Ammon's horn (tissue), 1 donor: ENCODE results near the gene CUBN.

Experiments
- DNase-seq: peaks from one replicate; pipeline ENCODE4 v3.0.0-alpha.2; 2016; ENCODE audit warnings: low spot score

The CUBN gene

GRCh38 chr10:16820421-16820820 lies 309.2 kb downstream of the CUBN start:
- no peak for DNase-seq

DNA sequence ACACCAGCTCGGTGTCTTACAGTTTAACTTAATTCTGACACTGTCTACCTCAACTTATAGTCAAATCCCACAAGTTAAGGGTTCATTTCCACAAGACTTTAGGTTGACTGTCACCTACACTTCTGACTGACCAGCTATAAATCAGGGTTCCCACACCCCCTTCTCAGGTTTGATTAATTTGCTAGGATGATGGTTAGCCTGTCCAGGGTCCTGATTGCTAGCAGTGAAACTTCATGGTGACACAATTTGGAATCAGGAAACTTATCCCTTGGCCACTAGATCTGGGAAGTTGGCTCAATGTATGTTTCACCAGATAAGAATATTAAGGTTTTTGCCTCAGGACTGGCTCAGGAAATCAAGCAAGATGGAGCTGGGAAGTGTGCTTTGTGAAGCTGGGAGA lies 309.6 kb downstream of the CUBN start:
- no peak for DNase-seq

- no peak for DNase-seq
These were observed 310.2 kb downstream of the CUBN start for GRCh38 chr10:16819436-16819835.

GRCh38 chr10:16819026-16819425 lies 310.6 kb downstream of the CUBN start:
- no peak for DNase-seq

DNA sequence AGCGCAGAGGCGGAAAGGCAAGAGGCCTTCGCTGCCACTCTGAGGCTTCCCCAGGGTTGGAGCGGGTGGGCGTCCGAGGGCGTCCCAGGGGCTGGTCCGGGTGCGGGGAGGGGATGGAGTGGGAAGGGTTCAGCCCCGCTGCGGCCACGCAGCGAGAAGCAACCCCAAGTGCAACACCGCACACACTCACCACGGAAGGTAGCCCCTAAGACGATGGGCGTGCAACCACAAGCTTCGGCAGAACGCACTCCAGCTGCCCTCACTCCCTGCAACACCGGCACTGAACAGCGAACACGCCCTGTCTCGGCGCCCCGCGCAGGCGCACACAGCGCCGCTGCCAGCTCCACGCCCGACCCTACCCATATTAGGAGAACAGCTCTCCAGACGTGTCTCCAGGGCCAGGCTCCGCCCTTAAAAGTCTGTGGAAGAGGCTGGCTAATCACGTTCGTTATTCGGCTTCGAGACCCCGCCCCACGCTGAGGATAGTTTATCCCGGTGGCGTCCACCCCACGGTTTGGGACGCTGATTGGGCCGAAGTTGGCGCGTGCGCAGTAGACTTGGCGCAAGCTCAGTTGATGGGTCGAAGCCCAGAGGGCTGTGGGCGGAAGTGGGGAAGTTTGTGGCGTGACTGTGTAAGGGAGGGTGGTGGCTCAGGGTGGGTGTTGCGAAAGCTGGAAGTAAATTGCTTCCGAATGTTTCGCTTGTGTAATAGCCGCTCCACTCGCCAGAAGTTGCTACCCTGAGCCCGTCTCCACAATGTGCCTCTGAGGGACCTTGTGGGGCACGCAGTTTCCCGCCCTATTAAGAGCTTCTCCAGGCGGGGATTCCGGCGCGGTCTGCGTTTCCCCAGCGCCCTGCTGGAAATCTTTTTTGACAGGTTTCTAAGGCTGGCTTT lies 312.2 kb downstream of the CUBN start, which contains the start of gene RSU1:
RSU1 (minus strand) TSS at position 300 of the 895 bp plus-strand sequence. CDS start 343 bp downstream, outside the sequence.
- peak; percentile 100 for DNase-seq

DNA sequence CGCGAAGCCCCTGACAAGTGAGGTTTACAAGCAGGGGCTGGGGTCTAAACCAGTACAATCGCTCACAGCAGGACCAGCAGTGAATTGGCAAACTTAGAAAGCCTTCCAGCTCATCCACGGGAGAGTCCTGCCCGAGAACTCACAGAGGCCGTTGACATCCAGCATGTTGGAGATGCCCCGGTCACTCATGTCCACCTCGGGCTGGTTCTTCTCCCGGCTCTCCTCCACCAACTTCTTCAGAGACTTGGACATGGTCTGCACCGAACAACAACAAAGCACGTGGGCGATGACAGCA lies 312.8 kb downstream of the CUBN start:
- DNase-seq: no peak

- no peak for DNase-seq
These were observed 313.4 kb downstream of the CUBN start for GRCh38 chr10:16816171-16816570.

- no peak for DNase-seq
These were observed 315.6 kb downstream of the CUBN start for GRCh38 chr10:16814012-16814411.

- DNase-seq: no peak
These were observed 316.9 kb downstream of the CUBN start for GRCh38 chr10:16812676-16813075.

GRCh38 chr10:16811765-16812164 lies 317.8 kb downstream of the CUBN start:
- DNase-seq: no peak

DNA sequence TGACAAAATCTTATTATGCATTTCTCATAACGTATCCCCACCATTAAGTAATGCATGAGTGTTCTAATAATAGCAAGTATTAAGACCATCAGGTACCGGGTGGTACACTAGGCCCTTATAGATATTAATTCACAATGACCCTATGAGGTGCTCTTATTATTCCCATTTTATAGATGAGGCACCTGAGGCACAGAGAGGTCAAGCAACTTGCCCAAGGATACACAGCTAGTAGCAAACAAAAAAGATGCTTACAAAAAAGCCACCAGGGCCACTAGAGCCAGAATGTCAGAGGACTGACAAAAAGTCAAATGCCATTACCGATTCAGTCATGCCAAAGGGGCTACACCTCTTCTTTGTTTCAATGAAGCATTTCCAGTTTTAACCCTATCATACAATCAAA lies 318.3 kb downstream of the CUBN start:
- DNase-seq: no peak

DNA sequence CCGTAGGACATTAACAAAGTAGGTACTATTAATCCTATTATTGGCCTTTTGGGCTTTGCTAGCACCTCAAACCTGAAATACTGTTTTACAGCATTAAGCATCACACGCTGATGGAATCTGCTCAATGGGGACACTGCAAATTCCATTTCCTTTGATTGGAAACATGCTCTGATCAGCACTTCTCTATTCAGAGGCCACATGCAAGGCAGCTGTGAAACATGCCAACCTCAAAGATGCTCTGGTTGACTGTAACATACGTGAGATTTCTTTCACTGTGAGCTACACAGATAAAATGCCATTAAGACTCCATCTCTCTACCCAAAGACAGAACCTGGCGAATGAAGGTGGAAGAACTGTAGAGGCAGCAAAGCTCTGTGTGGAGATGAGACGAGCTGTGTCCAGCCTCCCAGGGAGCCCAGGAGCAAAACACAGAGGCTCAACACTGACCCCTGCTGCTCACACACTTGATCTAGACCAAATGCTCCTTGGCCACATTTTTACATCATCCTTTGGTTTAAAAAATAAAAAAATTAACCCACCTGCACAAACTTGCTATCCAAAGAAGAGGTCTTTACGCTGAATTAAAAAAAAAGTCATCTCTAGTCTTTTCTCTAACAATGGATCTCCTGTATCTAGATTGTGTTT lies 320.4 kb downstream of the CUBN start:
- peak; percentile 43 for DNase-seq

DNA sequence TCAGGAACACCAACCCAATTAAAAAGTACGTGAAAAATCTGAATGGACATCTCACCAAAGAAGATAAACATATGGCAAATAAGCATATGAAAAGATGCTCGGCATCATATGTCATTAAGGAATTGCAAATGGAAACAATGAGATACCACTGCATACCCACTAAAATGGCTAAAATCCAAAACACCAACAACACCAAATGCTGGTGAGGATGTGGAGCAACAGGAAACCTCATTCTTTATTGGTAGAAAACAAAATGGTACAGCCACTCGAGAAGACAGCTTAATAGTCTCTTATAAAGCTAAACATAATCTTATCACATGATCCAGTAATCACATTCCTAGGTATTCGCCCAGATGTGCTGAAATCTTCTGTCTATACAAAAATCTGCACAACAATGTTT lies 325.5 kb downstream of the CUBN start:
- no peak for DNase-seq

DNA sequence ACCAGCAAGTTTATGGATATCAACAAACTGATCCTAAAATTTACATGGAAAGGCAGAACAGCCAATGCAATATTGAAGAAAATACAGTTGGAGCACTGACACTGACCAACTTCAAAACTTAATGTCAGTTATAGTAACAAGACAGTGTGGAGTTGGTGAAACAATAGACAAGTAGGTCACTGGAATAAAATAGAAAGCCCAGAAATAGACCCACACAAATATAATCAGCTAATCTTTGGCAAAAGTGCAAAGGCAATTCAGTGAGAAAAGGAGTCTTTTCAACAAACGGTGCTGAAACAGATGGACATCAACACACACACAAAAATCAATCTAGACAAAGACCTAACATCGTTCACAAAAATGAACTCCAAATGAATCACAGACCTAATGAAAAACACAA lies 326.1 kb downstream of the CUBN start:
- no peak for DNase-seq

- DNase-seq: no peak
These were observed 330.0 kb downstream of the CUBN start for GRCh38 chr10:16799621-16800020.

GRCh38 chr10:16798571-16798970 lies 331.0 kb downstream of the CUBN start:
- DNase-seq: no peak

- no peak for DNase-seq
These were observed 334.1 kb downstream of the CUBN start for GRCh38 chr10:16795410-16796073.

GRCh38 chr10:16794005-16794404 lies 335.6 kb downstream of the CUBN start:
- no peak for DNase-seq

GRCh38 chr10:16792675-16793074 lies 336.9 kb downstream of the CUBN start:
- DNase-seq: no peak

DNA sequence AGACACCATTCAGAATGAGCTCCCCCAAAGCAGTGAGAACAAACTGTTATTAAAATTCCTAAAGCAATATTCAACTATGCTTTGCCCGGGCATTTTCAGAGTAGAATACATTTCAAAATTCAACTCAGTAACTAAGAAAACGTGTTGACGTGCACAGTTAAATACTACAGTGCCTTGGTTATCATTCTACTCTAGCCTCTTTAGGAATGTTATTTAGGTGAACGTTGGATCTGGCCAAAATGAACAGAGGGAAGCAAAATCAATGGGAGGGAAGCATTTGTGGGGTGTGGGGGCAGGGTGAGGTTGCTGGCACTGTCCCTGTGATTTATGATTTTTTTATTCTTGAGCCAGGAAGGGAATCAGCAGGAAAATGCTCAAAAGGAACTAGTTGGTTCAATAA lies 339.8 kb downstream of the CUBN start:
- DNase-seq: no peak

- DNase-seq: no peak
These were observed 340.4 kb downstream of the CUBN start for GRCh38 chr10:16789261-16789660.

DNA sequence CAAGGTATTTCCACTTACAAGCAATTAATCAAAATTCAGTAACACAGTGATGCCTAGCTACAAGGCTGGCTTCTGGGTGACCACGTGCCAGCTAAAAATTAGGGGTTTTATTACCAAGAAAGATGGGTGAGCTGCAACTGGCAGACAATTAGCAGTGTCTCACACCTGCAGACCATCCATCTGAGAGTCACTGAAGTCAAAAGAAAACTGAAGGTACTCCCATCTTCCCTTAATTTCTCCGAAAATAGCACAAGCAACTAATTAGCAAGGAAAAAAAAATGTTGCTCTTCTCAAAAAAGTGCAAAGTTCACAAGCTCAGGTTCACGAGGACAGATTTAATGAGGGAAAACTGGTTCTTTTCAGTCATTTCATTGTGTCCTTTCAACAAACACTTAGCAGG lies 340.8 kb downstream of the CUBN start:
- no peak for DNase-seq

GRCh38 chr10:16788125-16788524 lies 341.5 kb downstream of the CUBN start:
- DNase-seq: no peak
